Measurements from ENCODE around the gene GTF3C1. TPM values are rescaled to one million over a fixed set of nuclear protein-coding genes. Genes with fewer than 3 reads are reported as not detected.

GTF3C1 gene
- total RNA-seq, 6 donors from 2014 or later: 58.3 to 138 (median 73.3) TPM

DNA sequence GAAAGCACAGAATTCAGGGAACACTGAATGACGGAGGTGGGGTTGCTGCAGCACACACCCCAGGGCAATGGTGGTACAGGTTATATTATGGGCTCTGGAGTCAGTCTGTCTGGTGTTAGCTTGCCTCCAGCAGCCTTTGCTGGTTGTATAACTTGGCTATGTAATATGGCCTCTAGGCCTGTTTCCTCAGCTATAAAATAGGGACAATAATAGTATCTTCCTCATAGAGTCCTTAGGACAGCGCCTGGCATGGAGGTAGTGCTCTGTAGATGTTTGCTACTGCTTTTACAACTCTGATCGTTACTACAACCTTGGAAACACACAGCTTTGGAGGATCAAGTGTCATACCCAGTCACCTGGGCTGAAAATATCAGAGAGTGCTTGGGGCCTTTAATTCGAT is 31.5 kb downstream of the GTF3C1 start:
- WGBS, 2 donors: 93 to 97% methylated on average over 4 of the region's 4 CpGs
- no peak for TF ChIP-seq POLR2AphosphoS5 (IDR thresholded peaks at IDR 0.05)
- no peak for TF ChIP-seq POLR2A (IDR thresholded peaks at IDR 0.05)
- TF ChIP-seq CTCF (IDR thresholded peaks at IDR 0.05): no peak
- no peak for DNase-seq
- H3K4me3 ChIP-seq: no peak overlapping the region
- no peaks in the 10 kb centered on the region for H3K27me3 ChIP-seq
- peaks cover 0 to 7% (median 5%) of the 10 kb centered on the region in 4 donors for H3K4me1 ChIP-seq
- no peaks in the 10 kb centered on the region for H3K9me3 ChIP-seq
- no peak overlapping the region for H3K27ac ChIP-seq
- ATAC-seq (ENCODE audit: low FRiP score in 2 of 2): no peak
- H3K36me3 ChIP-seq: peaks cover 2 to 55% (median 31%) of the 10 kb centered on the region in 4 donors

- DNase-seq (no peak), ATAC-seq (ENCODE audit: low FRiP score in 2 of 2) (no peak)
- 93 to 98% methylated on average over 7 of the region's 7 CpGs for WGBS, 2 donors
- H3K4me3 ChIP-seq: no peak overlapping the region
- no peaks in the 10 kb centered on the region for H3K9me3 ChIP-seq
- H3K27ac ChIP-seq: no peak overlapping the region
- H3K4me1 ChIP-seq: peaks cover 0 to 7% (median 5%) of the 10 kb centered on the region in 4 donors
- TF ChIP-seq POLR2A (IDR thresholded peaks at IDR 0.05): no peak
- no peak for TF ChIP-seq CTCF (IDR thresholded peaks at IDR 0.05)
- TF ChIP-seq POLR2AphosphoS5 (IDR thresholded peaks at IDR 0.05): no peak
- no peak for TF ChIP-seq EP300 (IDR thresholded peaks at IDR 0.05)
- H3K27me3 ChIP-seq: no peaks in the 10 kb centered on the region
- H3K36me3 ChIP-seq: peaks cover 2 to 55% (median 28%) of the 10 kb centered on the region in 4 donors
Observed at GRCh38 chr16:27517664-27518063, 32.0 kb downstream of the GTF3C1 start.

DNA sequence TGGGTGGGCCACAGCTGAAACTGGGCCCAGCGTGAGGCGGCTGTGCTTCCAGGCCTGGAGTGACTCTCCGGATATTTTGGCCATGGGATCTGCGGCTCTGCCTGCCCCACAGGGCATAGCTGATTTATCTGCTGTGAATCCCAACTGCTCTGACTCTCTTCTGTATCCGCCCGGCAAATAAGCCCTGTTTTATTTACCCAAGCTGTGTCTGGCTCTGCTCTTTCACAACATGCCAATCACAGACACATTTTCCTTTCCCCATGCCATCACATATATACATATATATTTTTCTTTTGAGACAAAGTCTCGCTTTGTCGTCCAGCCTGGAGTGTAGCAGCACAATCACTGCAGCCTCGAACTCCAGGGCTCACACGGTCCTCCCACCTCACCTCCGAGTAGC is 33.3 kb downstream of the GTF3C1 start:
- H3K4me3 ChIP-seq: no peak overlapping the region
- ATAC-seq (ENCODE audit: low FRiP score in 2 of 2) (no peak), DNase-seq (no peak)
- H3K4me1 ChIP-seq: peaks cover 0 to 7% (median 4%) of the 10 kb centered on the region in 4 donors
- H3K27ac ChIP-seq: no peak overlapping the region
- no peak for TF ChIP-seq POLR2AphosphoS5 (IDR thresholded peaks at IDR 0.05)
- no peak for TF ChIP-seq EP300 (IDR thresholded peaks at IDR 0.05)
- TF ChIP-seq POLR2A (IDR thresholded peaks at IDR 0.05): no peak
- no peak for TF ChIP-seq CTCF (IDR thresholded peaks at IDR 0.05)
- H3K36me3 ChIP-seq: peaks cover 7 to 51% (median 31%) of the 10 kb centered on the region in 4 donors
- H3K9me3 ChIP-seq: no peaks in the 10 kb centered on the region
- WGBS, 2 donors: 93 to 97% methylated on average over 8 to 9 of the region's 11 CpGs
- no peaks in the 10 kb centered on the region for H3K27me3 ChIP-seq

DNA sequence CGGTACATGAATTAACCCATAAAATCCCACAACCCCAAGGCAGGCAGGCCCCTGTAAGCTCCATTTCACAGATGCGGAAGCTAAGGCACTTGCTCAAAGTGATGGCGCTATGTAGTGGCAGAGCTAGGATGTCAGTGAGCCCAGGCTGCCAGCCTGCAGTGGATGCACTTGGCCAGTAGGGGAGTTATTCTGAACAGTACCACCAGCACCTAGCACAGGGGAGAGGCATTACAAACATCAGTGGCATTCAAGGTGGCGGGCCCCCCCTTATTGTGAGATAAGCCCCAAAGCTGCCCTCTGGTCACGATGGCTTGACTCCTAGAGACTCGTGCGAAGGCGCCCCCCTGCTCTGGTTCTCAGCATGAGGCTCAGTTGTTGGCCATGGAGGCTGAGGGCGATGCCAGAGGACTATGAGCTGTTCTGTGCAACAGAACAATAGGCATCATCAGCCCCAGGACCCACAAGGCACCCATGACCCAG is 33.8 kb downstream of the GTF3C1 start:
- ATAC-seq (ENCODE audit: low FRiP score in 2 of 2): peak in 1 of 2 donors; percentile 12
- Histone ChIP-seq H3K9me3 (no peaks in the 10 kb centered on the region), H3K4me1 (peaks cover 0 to 7% (median 2%) of the 10 kb centered on the region in 4 donors), H3K27ac (no peak overlapping the region), H3K4me3 (no peak overlapping the region), H3K27me3 (no peaks in the 10 kb centered on the region), H3K36me3 (peaks cover 9 to 55% (median 36%) of the 10 kb centered on the region in 4 donors)
- 89 to 95% methylated on average over 5 to 9 of the region's 9 CpGs for WGBS, 2 donors
- no peak for DNase-seq
- TF ChIP-seq CTCF (IDR thresholded peaks at IDR 0.05): peak; percentile 15 to 57 (median 38)
- no peak for TF ChIP-seq POLR2A (IDR thresholded peaks at IDR 0.05)

DNA sequence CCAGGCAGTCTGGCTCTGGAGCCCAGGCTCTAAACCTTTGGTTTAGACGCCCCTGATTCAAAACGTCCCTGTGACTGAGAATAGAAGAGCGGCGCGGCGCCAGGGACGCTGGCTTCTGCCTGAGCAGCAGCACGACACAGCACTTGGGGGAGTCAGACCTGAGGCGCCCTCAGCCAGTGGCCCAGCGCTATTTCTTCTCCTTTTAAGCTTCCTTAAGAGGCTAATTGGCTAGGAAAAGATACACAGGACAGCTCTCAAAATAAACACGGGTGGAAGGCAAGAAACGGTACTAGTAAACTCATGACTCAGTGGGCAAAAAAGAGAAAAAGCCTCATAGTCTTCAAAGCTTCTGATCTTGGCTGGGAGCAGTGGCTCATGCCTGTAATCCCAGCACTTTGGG is 34.9 kb downstream of the GTF3C1 start:
- no peaks in the 10 kb centered on the region for H3K9me3 ChIP-seq
- H3K4me1 ChIP-seq: no peaks in the 10 kb centered on the region
- ATAC-seq (ENCODE audit: low FRiP score in 2 of 2) (no peak), DNase-seq (no peak)
- H3K27me3 ChIP-seq: no peaks in the 10 kb centered on the region
- no peak overlapping the region for H3K27ac ChIP-seq
- TF ChIP-seq POLR2A (IDR thresholded peaks at IDR 0.05) (no peak), EP300 (IDR thresholded peaks at IDR 0.05) (no peak), CTCF (IDR thresholded peaks at IDR 0.05) (no peak), POLR2AphosphoS5 (IDR thresholded peaks at IDR 0.05) (no peak)
- H3K36me3 ChIP-seq: peaks cover 16 to 66% (median 46%) of the 10 kb centered on the region in 4 donors
- no peak overlapping the region for H3K4me3 ChIP-seq
- WGBS, 2 donors: 93% methylated on average over 12 of the region's 12 CpGs
